K562 (cell line): ENCODE measurements around the gene ALG11. TPM values are rescaled to one million over a fixed set of nuclear protein-coding genes. Genes with fewer than 3 reads are reported as not detected.

Experiments
- ARNT ChIP-seq, 2 experiments: fragments of 450-650 bp; IDR thresholded peaks; 2 replicates each; pipeline ENCODE4 v1.6.1; 2016; ENCODE audit warnings: mild to moderate bottlenecking in 1 of 2
- CBFA2T3 ChIP-seq: fragments of 450-650 bp; IDR thresholded peaks from 2 replicates; pipeline ENCODE4 v1.6.1; 2017
- CREM ChIP-seq: IDR thresholded peaks from 2 replicates; pipeline ENCODE4 v1.6.1; 2014; ENCODE audit warnings: antibody characterized with exemption, low read depth
- L3MBTL2 ChIP-seq: fragments of 450-650 bp; IDR thresholded peaks from 2 replicates; pipeline ENCODE4 v1.6.1; 2016; ENCODE audit warnings: mild to moderate bottlenecking, moderate library complexity
- MYC ChIP-seq, 2 experiments: fragments of 250-450 bp in 1 of 2; sonication (Bioruptor Pico) in 1 of 2; IDR thresholded peaks; 2 replicates each; pipeline versions ENCODE4 v1.5.1 to v1.6.1; 2012 to 2021; ENCODE audit warnings: low read depth in 2 of 2, borderline replicate concordance in 1 of 2, improper control_type of control experiment in 1 of 2, low read length in 1 of 2, mild to moderate bottlenecking in 1 of 2, moderate library complexity in 1 of 2
- NFYB ChIP-seq: IDR thresholded peaks from 2 replicates; pipeline ENCODE4 v1.6.1; 2011; ENCODE audit warnings: mild to moderate bottlenecking, moderate library complexity; ENCODE audit not compliant: insufficient read length; ENCODE audit errors: extremely low read depth
- RFX5 ChIP-seq: IDR thresholded peaks from 2 replicates; pipeline ENCODE4 v1.6.1; 2011; ENCODE audit warnings: low read depth, mild to moderate bottlenecking, improper control_type of control experiment, low read length
- TEAD1 ChIP-seq, 2 experiments: fragments of 450-650 bp in 1 of 2; sonication (generic) in 1 of 2; formaldehyde crosslinking; IDR thresholded peaks; 2 replicates each; pipeline versions ENCODE4 v1.4.0 to v1.8.0; 2020 to 2022; ENCODE audit warnings: mild to moderate bottlenecking in 2 of 2, missing genetic modification reagents in 1 of 2
- ZNF57 ChIP-seq: fragments of 450-650 bp; formaldehyde crosslinking; IDR thresholded peaks from 2 replicates; pipeline ENCODE4 v1.4.0; 2020; ENCODE audit warnings: mild to moderate bottlenecking, moderate library complexity
- ZNF586 ChIP-seq: fragments of 450-650 bp; formaldehyde crosslinking; conservative IDR thresholded peaks from 2 replicates; pipeline ENCODE4 v1.4.0; 2020; ENCODE audit warnings: mild to moderate bottlenecking, moderate library complexity
- polyA plus RNA-seq, 8 experiments: library from polyadenylated mRNA; depleted of rRNA in 4 of 8; stranded (reverse) in 5 of 8; unstranded in 3 of 8; fragments of >200 nt; fragmentation: Nextera tagmentation in 2 of 8; fragmentation: Illumina TruSeq in 1 of 8; extraction: Ambion mirVana in 2 of 8; extraction: Trizol in 1 of 8; gene quantifications; 2 replicates each; pipeline versions ENCODE4 v1.2.1 to v1.2.3, GENCODE V29; 2011 to 2014; ENCODE audit warnings: inconsistent platforms in 1 of 8, missing spikeins in 1 of 8
- total RNA-seq, 7 experiments: library from RNA; depleted of rRNA in 6 of 7; stranded (reverse); fragments of >200 nt in 6 of 7; fragmentation: Illumina TruSeq in 2 of 7; extraction: Trizol in 2 of 7; gene quantifications; 2 replicates each; pipeline versions ENCODE4 v1.2.1 to v1.2.3, GENCODE V29; 2011 to 2021; ENCODE audit warnings: low replicate concordance in 1 of 7
- TF ChIP-seq, protein P1 (sequence below): fragments of 450-650 bp; IDR thresholded peaks from 2 replicates; pipeline ENCODE4 v1.6.1; 2016; ENCODE audit warnings: mild to moderate bottlenecking, moderate library complexity
- TF ChIP-seq, protein P2 (sequence below), 2 experiments: IDR thresholded peaks; 2 replicates each; pipeline ENCODE4 v1.6.1; 2011; ENCODE audit warnings: borderline replicate concordance in 1 of 2, control low read depth in 1 of 2, low read depth in 1 of 2, low read length in 1 of 2, mild to moderate bottlenecking in 1 of 2, mixed read lengths in 1 of 2, moderate library complexity in 1 of 2; ENCODE audit not compliant: insufficient read depth in 1 of 2, insufficient read length in 1 of 2, poor library complexity in 1 of 2, severe bottlenecking in 1 of 2; ENCODE audit errors: extremely low read depth in 1 of 2
- TF ChIP-seq, protein P3 (sequence below): fragments of 250-450 bp; sonication (Bioruptor Pico); IDR thresholded peaks from 2 replicates; pipeline ENCODE4 v1.8.0; 2021; ENCODE audit warnings: moderate library complexity, mild to moderate bottlenecking, inconsistent platforms

The ALG11 gene
- total and polyA plus RNA-seq, 9 of the 15 experiments (the other 6 are each of a cell fraction or from before 2014, with no cell fraction given) = 7.3 to 19.2 (median 16.3) TPM

DNA sequence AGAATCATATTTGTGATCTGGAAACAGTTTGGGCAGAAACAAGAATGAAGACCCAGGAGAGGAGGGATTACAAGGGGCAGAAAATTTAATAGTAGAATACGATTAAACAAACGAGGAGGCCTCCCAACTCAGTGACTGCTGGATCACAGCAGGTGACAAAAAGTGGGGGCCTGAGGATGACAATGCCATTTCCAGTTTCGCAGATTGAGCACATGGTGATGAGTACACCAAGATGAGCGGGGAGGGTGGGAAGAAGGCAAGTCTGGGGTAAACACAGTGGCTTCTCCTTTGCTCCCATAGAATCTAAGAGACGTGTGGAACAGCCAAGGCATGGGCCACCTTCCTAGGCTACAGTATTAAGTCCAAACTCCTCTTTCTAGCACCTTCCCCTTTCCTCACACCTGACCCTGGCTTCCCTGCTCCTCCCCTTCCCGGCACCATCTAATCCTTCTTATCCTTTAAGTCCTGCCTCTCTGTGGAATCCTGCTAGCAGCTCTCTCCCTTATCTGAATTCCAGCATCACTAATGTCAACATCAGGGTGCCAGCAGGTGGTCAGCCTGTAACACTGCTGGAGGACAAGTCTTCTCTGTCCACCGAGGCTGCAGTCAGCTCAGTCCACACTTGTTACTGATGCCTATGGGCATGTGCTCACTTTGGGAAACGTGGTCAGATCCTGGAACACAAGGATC, 14.4 kb upstream of the ALG11 start (continued):
- TF ChIP-seq, protein P1, sequence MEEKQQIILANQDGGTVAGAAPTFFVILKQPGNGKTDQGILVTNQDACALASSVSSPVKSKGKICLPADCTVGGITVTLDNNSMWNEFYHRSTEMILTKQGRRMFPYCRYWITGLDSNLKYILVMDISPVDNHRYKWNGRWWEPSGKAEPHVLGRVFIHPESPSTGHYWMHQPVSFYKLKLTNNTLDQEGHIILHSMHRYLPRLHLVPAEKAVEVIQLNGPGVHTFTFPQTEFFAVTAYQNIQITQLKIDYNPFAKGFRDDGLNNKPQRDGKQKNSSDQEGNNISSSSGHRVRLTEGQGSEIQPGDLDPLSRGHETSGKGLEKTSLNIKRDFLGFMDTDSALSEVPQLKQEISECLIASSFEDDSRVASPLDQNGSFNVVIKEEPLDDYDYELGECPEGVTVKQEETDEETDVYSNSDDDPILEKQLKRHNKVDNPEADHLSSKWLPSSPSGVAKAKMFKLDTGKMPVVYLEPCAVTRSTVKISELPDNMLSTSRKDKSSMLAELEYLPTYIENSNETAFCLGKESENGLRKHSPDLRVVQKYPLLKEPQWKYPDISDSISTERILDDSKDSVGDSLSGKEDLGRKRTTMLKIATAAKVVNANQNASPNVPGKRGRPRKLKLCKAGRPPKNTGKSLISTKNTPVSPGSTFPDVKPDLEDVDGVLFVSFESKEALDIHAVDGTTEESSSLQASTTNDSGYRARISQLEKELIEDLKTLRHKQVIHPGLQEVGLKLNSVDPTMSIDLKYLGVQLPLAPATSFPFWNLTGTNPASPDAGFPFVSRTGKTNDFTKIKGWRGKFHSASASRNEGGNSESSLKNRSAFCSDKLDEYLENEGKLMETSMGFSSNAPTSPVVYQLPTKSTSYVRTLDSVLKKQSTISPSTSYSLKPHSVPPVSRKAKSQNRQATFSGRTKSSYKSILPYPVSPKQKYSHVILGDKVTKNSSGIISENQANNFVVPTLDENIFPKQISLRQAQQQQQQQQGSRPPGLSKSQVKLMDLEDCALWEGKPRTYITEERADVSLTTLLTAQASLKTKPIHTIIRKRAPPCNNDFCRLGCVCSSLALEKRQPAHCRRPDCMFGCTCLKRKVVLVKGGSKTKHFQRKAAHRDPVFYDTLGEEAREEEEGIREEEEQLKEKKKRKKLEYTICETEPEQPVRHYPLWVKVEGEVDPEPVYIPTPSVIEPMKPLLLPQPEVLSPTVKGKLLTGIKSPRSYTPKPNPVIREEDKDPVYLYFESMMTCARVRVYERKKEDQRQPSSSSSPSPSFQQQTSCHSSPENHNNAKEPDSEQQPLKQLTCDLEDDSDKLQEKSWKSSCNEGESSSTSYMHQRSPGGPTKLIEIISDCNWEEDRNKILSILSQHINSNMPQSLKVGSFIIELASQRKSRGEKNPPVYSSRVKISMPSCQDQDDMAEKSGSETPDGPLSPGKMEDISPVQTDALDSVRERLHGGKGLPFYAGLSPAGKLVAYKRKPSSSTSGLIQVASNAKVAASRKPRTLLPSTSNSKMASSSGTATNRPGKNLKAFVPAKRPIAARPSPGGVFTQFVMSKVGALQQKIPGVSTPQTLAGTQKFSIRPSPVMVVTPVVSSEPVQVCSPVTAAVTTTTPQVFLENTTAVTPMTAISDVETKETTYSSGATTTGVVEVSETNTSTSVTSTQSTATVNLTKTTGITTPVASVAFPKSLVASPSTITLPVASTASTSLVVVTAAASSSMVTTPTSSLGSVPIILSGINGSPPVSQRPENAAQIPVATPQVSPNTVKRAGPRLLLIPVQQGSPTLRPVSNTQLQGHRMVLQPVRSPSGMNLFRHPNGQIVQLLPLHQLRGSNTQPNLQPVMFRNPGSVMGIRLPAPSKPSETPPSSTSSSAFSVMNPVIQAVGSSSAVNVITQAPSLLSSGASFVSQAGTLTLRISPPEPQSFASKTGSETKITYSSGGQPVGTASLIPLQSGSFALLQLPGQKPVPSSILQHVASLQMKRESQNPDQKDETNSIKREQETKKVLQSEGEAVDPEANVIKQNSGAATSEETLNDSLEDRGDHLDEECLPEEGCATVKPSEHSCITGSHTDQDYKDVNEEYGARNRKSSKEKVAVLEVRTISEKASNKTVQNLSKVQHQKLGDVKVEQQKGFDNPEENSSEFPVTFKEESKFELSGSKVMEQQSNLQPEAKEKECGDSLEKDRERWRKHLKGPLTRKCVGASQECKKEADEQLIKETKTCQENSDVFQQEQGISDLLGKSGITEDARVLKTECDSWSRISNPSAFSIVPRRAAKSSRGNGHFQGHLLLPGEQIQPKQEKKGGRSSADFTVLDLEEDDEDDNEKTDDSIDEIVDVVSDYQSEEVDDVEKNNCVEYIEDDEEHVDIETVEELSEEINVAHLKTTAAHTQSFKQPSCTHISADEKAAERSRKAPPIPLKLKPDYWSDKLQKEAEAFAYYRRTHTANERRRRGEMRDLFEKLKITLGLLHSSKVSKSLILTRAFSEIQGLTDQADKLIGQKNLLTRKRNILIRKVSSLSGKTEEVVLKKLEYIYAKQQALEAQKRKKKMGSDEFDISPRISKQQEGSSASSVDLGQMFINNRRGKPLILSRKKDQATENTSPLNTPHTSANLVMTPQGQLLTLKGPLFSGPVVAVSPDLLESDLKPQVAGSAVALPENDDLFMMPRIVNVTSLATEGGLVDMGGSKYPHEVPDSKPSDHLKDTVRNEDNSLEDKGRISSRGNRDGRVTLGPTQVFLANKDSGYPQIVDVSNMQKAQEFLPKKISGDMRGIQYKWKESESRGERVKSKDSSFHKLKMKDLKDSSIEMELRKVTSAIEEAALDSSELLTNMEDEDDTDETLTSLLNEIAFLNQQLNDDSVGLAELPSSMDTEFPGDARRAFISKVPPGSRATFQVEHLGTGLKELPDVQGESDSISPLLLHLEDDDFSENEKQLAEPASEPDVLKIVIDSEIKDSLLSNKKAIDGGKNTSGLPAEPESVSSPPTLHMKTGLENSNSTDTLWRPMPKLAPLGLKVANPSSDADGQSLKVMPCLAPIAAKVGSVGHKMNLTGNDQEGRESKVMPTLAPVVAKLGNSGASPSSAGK = peak; percentile 53
- TF ChIP-seq RFX5 (no peak), L3MBTL2 (peak; percentile 71), ARNT (IDR thresholded peaks at IDR 0.05) (no peak), CREM (peak; percentile 7; the same call in 1 of the 2 replicates), MYC (IDR thresholded peaks at IDR 0.05; ENCODE audit: low read depth, low read length) (peak; percentile 40; the same call in 1 of the 2 replicates), MYC (CRISPR knock-in tag; IDR thresholded peaks at IDR 0.05; ENCODE audit: borderline replicate concordance, low read depth) (no peak), TEAD1 (CRISPR knock-in tag; IDR thresholded peaks at IDR 0.05) (peak in 1 of 2 experiments; percentile 62; a peak in 1 of 4 replicates), CBFA2T3 (peak; percentile 65), ZNF586 (CRISPR knock-in tag) (no peak), NFYB (no peak), ZNF57 (CRISPR knock-in tag) (no peak)
- TF ChIP-seq, protein P2, sequence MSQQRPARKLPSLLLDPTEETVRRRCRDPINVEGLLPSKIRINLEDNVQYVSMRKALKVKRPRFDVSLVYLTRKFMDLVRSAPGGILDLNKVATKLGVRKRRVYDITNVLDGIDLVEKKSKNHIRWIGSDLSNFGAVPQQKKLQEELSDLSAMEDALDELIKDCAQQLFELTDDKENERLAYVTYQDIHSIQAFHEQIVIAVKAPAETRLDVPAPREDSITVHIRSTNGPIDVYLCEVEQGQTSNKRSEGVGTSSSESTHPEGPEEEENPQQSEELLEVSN (IDR thresholded peaks at IDR 0.05; ENCODE audit: borderline replicate concordance in 1 of 2, extremely low read depth in 1 of 2, insufficient read depth in 1 of 2, insufficient read length in 1 of 2, low read depth in 1 of 2, low read length in 1 of 2, poor library complexity in 1 of 2, severe bottlenecking in 1 of 2) = peak; percentile 29 to 71
- TF ChIP-seq, protein P3, sequence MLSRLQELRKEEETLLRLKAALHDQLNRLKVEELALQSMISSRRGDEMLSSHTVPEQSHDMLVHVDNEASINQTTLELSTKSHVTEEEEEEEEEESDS (CRISPR knock-in tag) = no peak
